Gastroesophageal sphincter (tissue), 3 donors: ENCODE results near the gene SUSD2.

Experiments used
- CTCF ChIP-seq, 4 experiments: fragments of 200-600 bp in 2 of 4; fragments of 450-650 bp in 2 of 4; sonication (generic) in 1 of 4; IDR thresholded peaks; one replicate each; pipeline ENCODE4 v1.5.1; 2017 to 2019; ENCODE audit warnings: antibody characterized with exemption in 4 of 4, mild to moderate bottlenecking in 2 of 4, moderate library complexity in 2 of 4
- EP300 ChIP-seq: sonication (generic); formaldehyde crosslinking; IDR thresholded peaks from one replicate; pipeline ENCODE4 v1.6.1; 2017; ENCODE audit warnings: antibody characterized with exemption, mild to moderate bottlenecking
- POLR2AphosphoS5 ChIP-seq: sonication (generic); formaldehyde crosslinking; IDR thresholded peaks from one replicate; pipeline ENCODE4 v1.6.1; 2017; ENCODE audit warnings: antibody characterized with exemption

GRCh38 chr22:24165673-24166072, 15.6 kb upstream of the SUSD2 start:
- TF ChIP-seq CTCF (IDR thresholded peaks at IDR 0.05) = no peak
- TF ChIP-seq EP300 = no peak
- TF ChIP-seq POLR2AphosphoS5 = no peak
